ENCODE data around the gene HP1BP3. TPM values are rescaled to one million over a fixed set of nuclear protein-coding genes. Genes with fewer than 3 reads are reported as not detected.

Gene HP1BP3
- total RNA-seq, 1 experiment from 2014 or later, result 251 TPM

GRCh38 chr1:20775700-20776099 lies 11.4 kb downstream of the HP1BP3 start:
- intact Hi-C loops (cut with micrococcal nuclease; ENCODE audit: unreplicated experiment), result no loop called here
- TF ChIP-seq, protein P1, sequence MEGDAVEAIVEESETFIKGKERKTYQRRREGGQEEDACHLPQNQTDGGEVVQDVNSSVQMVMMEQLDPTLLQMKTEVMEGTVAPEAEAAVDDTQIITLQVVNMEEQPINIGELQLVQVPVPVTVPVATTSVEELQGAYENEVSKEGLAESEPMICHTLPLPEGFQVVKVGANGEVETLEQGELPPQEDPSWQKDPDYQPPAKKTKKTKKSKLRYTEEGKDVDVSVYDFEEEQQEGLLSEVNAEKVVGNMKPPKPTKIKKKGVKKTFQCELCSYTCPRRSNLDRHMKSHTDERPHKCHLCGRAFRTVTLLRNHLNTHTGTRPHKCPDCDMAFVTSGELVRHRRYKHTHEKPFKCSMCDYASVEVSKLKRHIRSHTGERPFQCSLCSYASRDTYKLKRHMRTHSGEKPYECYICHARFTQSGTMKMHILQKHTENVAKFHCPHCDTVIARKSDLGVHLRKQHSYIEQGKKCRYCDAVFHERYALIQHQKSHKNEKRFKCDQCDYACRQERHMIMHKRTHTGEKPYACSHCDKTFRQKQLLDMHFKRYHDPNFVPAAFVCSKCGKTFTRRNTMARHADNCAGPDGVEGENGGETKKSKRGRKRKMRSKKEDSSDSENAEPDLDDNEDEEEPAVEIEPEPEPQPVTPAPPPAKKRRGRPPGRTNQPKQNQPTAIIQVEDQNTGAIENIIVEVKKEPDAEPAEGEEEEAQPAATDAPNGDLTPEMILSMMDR (conservative IDR thresholded peaks at IDR 0.05), result no peak
- no peak for TF ChIP-seq EZH2 (IDR thresholded peaks at IDR 0.05; ENCODE audit: low read depth)
- Histone ChIP-seq H3K79me2 (ENCODE audit: low read depth) (peaks cover 39% of the 10 kb centered on the region), H3K4me2 (no peak overlapping the region), H3K4me3 (no peak overlapping the region), H3K36me3 (ENCODE audit: low read depth) (peaks cover 24% of the 10 kb centered on the region), H3K27me3 (ENCODE audit: insufficient read depth, low read depth) (no peaks in the 10 kb centered on the region), H2AFZ (no peak overlapping the region), H3K9me3 (ENCODE audit: insufficient read depth, low read depth) (no peaks in the 10 kb centered on the region), H4K20me1 (ENCODE audit: insufficient read depth) (peaks cover 24% of the 10 kb centered on the region), H3K27ac (no peak overlapping the region), H3K4me1 (replicated peaks; ENCODE audit: insufficient read depth) (no peaks in the 10 kb centered on the region), H3F3A (ENCODE audit: insufficient read depth, low read depth) (peaks cover 4% of the 10 kb centered on the region; the same call in 1 of the 2 replicates), H3K9me2 (ENCODE audit: insufficient read depth) (no peaks in the 10 kb centered on the region)
- no peak for DNase-seq
- CTCF ChIA-PET, result no interaction called here
- BruUV-seq (replicated peaks), result no TSS peak
- POLR2A ChIA-PET (ENCODE audit: unreplicated experiment), result interaction anchor here (0.6 kb wide), 1 partner anchor 211 kb away, joined by 4 read pairs; no protein-coding TSS in a partner anchor

DNA sequence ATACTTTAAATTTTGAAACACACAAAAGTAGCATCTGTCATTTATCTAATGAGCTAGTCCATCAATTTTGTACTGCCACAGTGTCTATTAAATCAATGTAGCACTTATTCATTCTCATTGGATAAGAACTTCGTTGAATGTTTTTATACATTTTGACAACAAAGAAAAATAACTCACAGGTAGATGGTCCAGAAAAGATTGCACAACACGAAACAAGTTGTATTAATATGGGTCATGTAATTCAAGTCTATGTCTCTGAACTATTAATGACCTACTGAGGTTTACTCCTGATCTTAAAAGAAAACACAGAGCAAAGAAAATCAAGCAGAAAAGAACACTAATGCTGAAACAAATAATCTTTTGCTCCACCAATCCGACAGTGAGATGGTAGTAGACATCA lies 15.3 kb downstream of the HP1BP3 start:
- intact Hi-C loops (cut with micrococcal nuclease; ENCODE audit: unreplicated experiment), result no loop called here
- Histone ChIP-seq H4K20me1 (ENCODE audit: insufficient read depth) (peaks cover 8% of the 10 kb centered on the region; the same call in 1 of the 2 replicates), H3K4me1 (replicated peaks; ENCODE audit: insufficient read depth) (no peaks in the 10 kb centered on the region), H3K36me3 (ENCODE audit: low read depth) (peaks cover 13% of the 10 kb centered on the region), H3K4me2 (no peak overlapping the region), H3K79me2 (ENCODE audit: low read depth) (0 out of 2 replicates have a peak, but pooled peaks cover 3% of the 10 kb centered on the region), H3K4me3 (no peak overlapping the region), H3K27ac (no peak overlapping the region), H3F3A (ENCODE audit: insufficient read depth, low read depth) (peaks cover 4% of the 10 kb centered on the region; the same call in 1 of the 2 replicates), H2AFZ (no peak overlapping the region), H3K9me3 (ENCODE audit: insufficient read depth, low read depth) (no peaks in the 10 kb centered on the region), H3K9me2 (ENCODE audit: insufficient read depth) (no peaks in the 10 kb centered on the region), H3K27me3 (ENCODE audit: insufficient read depth, low read depth) (no peaks in the 10 kb centered on the region)
- no peak for DNase-seq
- TF ChIP-seq, protein P1 (conservative IDR thresholded peaks at IDR 0.05), result no peak
- TF ChIP-seq EZH2 (IDR thresholded peaks at IDR 0.05; ENCODE audit: low read depth), result no peak
- CTCF ChIA-PET, result no interaction called here
- POLR2A ChIA-PET (ENCODE audit: unreplicated experiment), result no interaction called here
- BruUV-seq (replicated peaks), result no TSS peak

DNA sequence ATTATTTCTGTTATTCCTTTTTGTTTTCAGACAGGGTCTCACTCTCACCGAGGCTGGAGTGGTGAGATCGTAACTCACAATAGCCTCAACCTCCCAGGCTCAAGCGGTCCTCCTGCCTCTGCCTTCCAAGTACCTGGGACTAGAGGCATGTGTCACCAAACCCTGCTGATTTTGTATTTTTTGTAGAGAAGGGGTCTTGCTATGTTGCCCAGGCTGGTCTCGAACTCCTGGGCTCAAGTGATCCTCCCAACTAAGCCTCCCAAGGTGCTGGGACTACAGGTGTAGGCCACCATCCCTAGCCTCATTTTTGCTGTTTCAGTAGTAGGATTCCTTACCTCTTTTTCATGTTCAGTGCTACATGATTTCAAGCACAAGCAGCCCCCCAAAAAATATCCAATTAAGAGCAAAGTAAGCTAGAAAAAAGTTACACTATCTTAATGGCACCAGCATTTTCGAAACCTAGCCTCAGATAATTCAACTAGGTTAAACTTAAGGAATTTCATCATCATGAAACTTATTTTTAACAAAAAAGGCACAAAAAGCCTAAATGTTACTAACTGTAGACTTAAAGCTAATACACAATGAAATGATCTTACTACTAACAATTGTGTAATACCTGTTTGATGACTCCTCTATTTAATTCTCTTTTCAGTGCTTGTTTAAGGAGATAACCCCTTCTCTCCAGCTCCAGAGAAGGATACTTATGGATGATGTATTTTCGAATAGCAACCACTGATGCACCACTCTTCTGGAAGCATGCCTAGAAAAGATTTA lies 16.6 kb downstream of the HP1BP3 start:
- intact Hi-C loops (cut with micrococcal nuclease; ENCODE audit: unreplicated experiment), result no loop called here
- H3K36me3 ChIP-seq (ENCODE audit: low read depth), result peaks cover 14% of the 10 kb centered on the region

More for the DNA sequence above, 16.6 kb downstream of the HP1BP3 start:
- H3F3A ChIP-seq (ENCODE audit: insufficient read depth, low read depth), result peaks cover 4% of the 10 kb centered on the region; the same call in 1 of the 2 replicates
- no peak overlapping the region for H3K4me3 ChIP-seq
- BruUV-seq (replicated peaks), result no TSS peak
- no peaks in the 10 kb centered on the region for H3K9me2 ChIP-seq (ENCODE audit: insufficient read depth)
- CTCF ChIA-PET, result no interaction called here
- no peaks in the 10 kb centered on the region for H3K79me2 ChIP-seq (ENCODE audit: low read depth)
- no peak overlapping the region for H3K4me2 ChIP-seq
- H3K27ac ChIP-seq, result no peak overlapping the region
- no peaks in the 10 kb centered on the region for H3K9me3 ChIP-seq (ENCODE audit: insufficient read depth, low read depth)
- TF ChIP-seq, protein P1 (conservative IDR thresholded peaks at IDR 0.05), result no peak
- no peak for TF ChIP-seq EZH2 (IDR thresholded peaks at IDR 0.05; ENCODE audit: low read depth)
- POLR2A ChIA-PET (ENCODE audit: unreplicated experiment), result interaction anchor here (0.6 kb wide), 1 partner anchor 16 kb away, joined by 3 read pairs; no protein-coding TSS in a partner anchor
- no peak overlapping the region for H2AFZ ChIP-seq
- no peaks in the 10 kb centered on the region for H3K27me3 ChIP-seq (ENCODE audit: insufficient read depth, low read depth)
- no peaks in the 10 kb centered on the region for H3K4me1 ChIP-seq (replicated peaks; ENCODE audit: insufficient read depth)
- DNase-seq, result no peak
- H4K20me1 ChIP-seq (ENCODE audit: insufficient read depth), result peaks cover 5% of the 10 kb centered on the region; the same call in 1 of the 2 replicates

All from PC-9 (cell line).